Measurements from ENCODE around the gene ITFG2. TPM values are rescaled to one million over a fixed set of nuclear protein-coding genes. Genes with fewer than 3 reads are reported as not detected.
A peak's percentile ranks its signal among the peaks of the same experiment; 100 is the strongest.

ITFG2 gene
- total RNA-seq, 1 experiment from 2014 or later = 24.6 TPM

DNA sequence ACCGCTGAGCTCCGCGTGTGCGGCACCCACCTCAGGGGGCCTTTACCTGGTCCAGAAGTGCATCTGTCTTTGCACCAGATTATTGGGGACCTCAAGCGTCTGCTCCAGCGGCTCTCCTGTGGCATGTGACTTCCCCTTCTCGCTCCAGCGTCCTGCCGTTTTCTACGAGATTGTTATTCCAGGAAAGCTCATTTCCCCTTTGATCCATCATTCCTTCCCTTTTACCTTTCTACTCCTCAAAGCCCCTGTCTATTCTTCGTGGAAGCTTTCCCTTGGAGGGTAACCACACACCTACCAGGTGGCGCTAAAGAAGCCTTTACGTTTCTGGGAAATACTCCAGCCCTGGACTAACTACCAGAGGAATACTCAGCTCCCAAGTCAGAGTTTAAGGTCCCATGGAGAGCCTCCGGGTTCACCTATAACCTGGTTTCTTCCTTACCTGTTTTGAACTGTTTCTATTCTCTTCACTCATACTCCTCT is 16.2 kb upstream of the ITFG2 start:
- DNase-seq (ENCODE audit: low read depth, low spot score) (no peak), ATAC-seq (peak; percentile 37; the same call in 1 of the 2 replicates)
- BruUV-seq (replicated peaks) = no TSS peak
- Histone ChIP-seq H4K20me1 (ENCODE audit: insufficient read depth) (peaks cover 17% of the 10 kb centered on the region; the same call in 1 of the 2 replicates), H3K9ac (ENCODE audit: low read length) (peak overlapping the region; percentile 65), H3K4me1 (ENCODE audit: control insufficient read depth in 1 of 2, insufficient read depth in 2 of 2, low read length in 2 of 2) (peaks cover 10 to 20% of the 10 kb centered on the region in 2 experiments; a peak in 3 of 4 replicates), H2AFZ (ENCODE audit: low read depth, low read length, poor library complexity, severe bottlenecking) (no peak overlapping the region), H3K36me3 (ENCODE audit: control insufficient read depth in 1 of 2, insufficient read depth in 2 of 2, low read length in 2 of 2) (peaks cover 36 to 52% of the 10 kb centered on the region in 2 experiments), H3K27me3 (ENCODE audit: insufficient read depth, low read length) (no peaks in the 10 kb centered on the region), H3K9me3 (ENCODE audit: control insufficient read depth in 1 of 2, insufficient read depth in 1 of 2, low read depth in 1 of 2, low read length in 2 of 2) (no peaks in the 10 kb centered on the region), H3K27ac (ENCODE audit: low read depth, low read length) (peak overlapping the region; percentile 92), H3K9me2 (ENCODE audit: insufficient read depth) (no peaks in the 10 kb centered on the region), H3K4me2 (ENCODE audit: low read length) (peak overlapping the region; percentile 95), H3K4me3 (replicated peaks in 1 of 2; ENCODE audit: low read depth in 1 of 2, low read length in 2 of 2) (peak overlapping the region; percentile 88 to 95), H3K79me2 (ENCODE audit: insufficient read depth, low read length) (peaks cover 58% of the 10 kb centered on the region)
- CTCF ChIA-PET = interaction anchor here (0.7 to 4.5 kb wide), 3 partner anchors 12 to 113 kb away, joined by 3 to 30 read pairs (median 3); partner anchors contain the start of gene ITFG2
- TF ChIP-seq CTCF (IDR thresholded peaks at IDR 0.05 in 2 of 3, conservative IDR thresholded peaks at IDR 0.05 in 1 of 3; ENCODE audit: borderline replicate concordance in 1 of 3, insufficient read depth in 1 of 3, low read depth in 2 of 3, low read length in 2 of 3) = peak; percentile 13 to 23 (median 22); a peak in 2 of 6 replicates
- TF ChIP-seq, protein P1, sequence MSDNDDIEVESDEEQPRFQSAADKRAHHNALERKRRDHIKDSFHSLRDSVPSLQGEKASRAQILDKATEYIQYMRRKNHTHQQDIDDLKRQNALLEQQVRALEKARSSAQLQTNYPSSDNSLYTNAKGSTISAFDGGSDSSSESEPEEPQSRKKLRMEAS (IDR thresholded peaks at IDR 0.05) = no peak
- RAD21 ChIA-PET (ENCODE audit: low non-redundant PET in 1 of 2, low total read pairs in 2 of 2, uncharacterized antibody in 2 of 2, unreplicated experiment in 2 of 2) = no interaction called here
- POLR2A ChIA-PET = interaction anchor here (1.0 to 1.8 kb wide), 3 partner anchors 12 to 29 kb away, joined by 3 to 6 read pairs (median 3); partner anchors contain the start of gene ITFG2
- intact Hi-C loops (cut with micrococcal nuclease) = no loop called here

- H3K36me3 ChIP-seq (ENCODE audit: control insufficient read depth in 1 of 2, insufficient read depth in 2 of 2, low read length in 2 of 2) = peaks cover 47 to 69% of the 10 kb centered on the region in 2 experiments
- H2AFZ ChIP-seq (ENCODE audit: low read depth, low read length, poor library complexity, severe bottlenecking) = no peak overlapping the region
- peaks cover 65% of the 10 kb centered on the region for H3K79me2 ChIP-seq (ENCODE audit: insufficient read depth, low read length)
- H3K4me1 ChIP-seq (ENCODE audit: control insufficient read depth in 1 of 2, insufficient read depth in 2 of 2, low read length in 2 of 2) = peaks cover 10 to 20% of the 10 kb centered on the region in 2 experiments; a peak in 3 of 4 replicates
- ChIA-PET RAD21 (ENCODE audit: low non-redundant PET in 1 of 2, low total read pairs in 2 of 2, uncharacterized antibody in 2 of 2, unreplicated experiment in 2 of 2) (no interaction called here), CTCF (interaction anchor here (0.9 to 4.5 kb wide), 4 partner anchors 13 to 244 kb away, joined by 3 to 30 read pairs (median 3); no protein-coding TSS in a partner anchor), POLR2A (no interaction called here)
- H3K27me3 ChIP-seq (ENCODE audit: insufficient read depth, low read length) = no peaks in the 10 kb centered on the region
- BruUV-seq (replicated peaks) = no TSS peak
- H3K9me3 ChIP-seq (ENCODE audit: control insufficient read depth in 1 of 2, insufficient read depth in 1 of 2, low read depth in 1 of 2, low read length in 2 of 2) = no peaks in the 10 kb centered on the region
- no peak for DNase-seq (ENCODE audit: low read depth, low spot score)
- no peak overlapping the region for H3K4me2 ChIP-seq (ENCODE audit: low read length)
- H3K9me2 ChIP-seq (ENCODE audit: insufficient read depth) = no peaks in the 10 kb centered on the region
- TF ChIP-seq CTCF (IDR thresholded peaks at IDR 0.05 in 2 of 3, conservative IDR thresholded peaks at IDR 0.05 in 1 of 3; ENCODE audit: borderline replicate concordance in 1 of 3, insufficient read depth in 1 of 3, low read depth in 2 of 3, low read length in 2 of 3) = peak in 2 of 3 experiments; percentile 11 to 21; a peak in 1 of 6 replicates
- TF ChIP-seq POLR2A (IDR thresholded peaks at IDR 0.05; ENCODE audit: borderline replicate concordance, extremely low read depth, insufficient read depth, insufficient read length) = no peak
- TF ChIP-seq, protein P2, sequence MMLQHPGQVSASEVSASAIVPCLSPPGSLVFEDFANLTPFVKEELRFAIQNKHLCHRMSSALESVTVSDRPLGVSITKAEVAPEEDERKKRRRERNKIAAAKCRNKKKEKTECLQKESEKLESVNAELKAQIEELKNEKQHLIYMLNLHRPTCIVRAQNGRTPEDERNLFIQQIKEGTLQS (IDR thresholded peaks at IDR 0.05) = no peak
- intact Hi-C loops (cut with micrococcal nuclease) = no loop called here
- no peak overlapping the region for H3K9ac ChIP-seq (ENCODE audit: low read length)
- H4K20me1 ChIP-seq (ENCODE audit: insufficient read depth) = peaks cover 22% of the 10 kb centered on the region; the same call in 1 of the 2 replicates
- no peak for ATAC-seq
- no peak overlapping the region for H3K27ac ChIP-seq (ENCODE audit: low read depth, low read length)
- H3K4me3 ChIP-seq (replicated peaks in 1 of 2; ENCODE audit: low read depth in 1 of 2, low read length in 2 of 2) = no peak overlapping the region
Observed at GRCh38 chr12:2797721-2798418, 14.6 kb upstream of the ITFG2 start.

Measured in HCT116 (cell line).